Mucosa of rectum (tissue), 2 donors: ENCODE data around the gene CPSF3.

ENCODE experiments used
- H3K27ac ChIP-seq, 2 donors: one replicate each; pipeline ENCODE4 v1.7.0; 2013; ENCODE audit warnings: inconsistent platforms in 2 of 2, low read depth in 2 of 2, low read length in 2 of 2
- H3K27me3 ChIP-seq, 2 donors: one replicate each; pipeline ENCODE4 v1.7.0; 2013; ENCODE audit warnings: low read length in 2 of 2; ENCODE audit not compliant: control insufficient read depth in 2 of 2, insufficient read depth in 2 of 2
- H3K36me3 ChIP-seq, 2 donors: one replicate each; pipeline ENCODE4 v1.7.0; 2013; ENCODE audit warnings: low read length in 2 of 2; ENCODE audit not compliant: control insufficient read depth in 2 of 2, insufficient read depth in 2 of 2
- H3K4me1 ChIP-seq, 2 donors: one replicate each; pipeline ENCODE4 v1.7.0; 2013; ENCODE audit warnings: low read length in 2 of 2, mild to moderate bottlenecking in 1 of 2; ENCODE audit not compliant: control insufficient read depth in 2 of 2, insufficient read depth in 2 of 2
- H3K4me3 ChIP-seq, 2 donors: one replicate each; pipeline ENCODE4 v1.7.0; 2013; ENCODE audit warnings: low read length in 2 of 2
- H3K9ac ChIP-seq, 2 donors: one replicate each; pipeline ENCODE4 v1.7.0; 2013; ENCODE audit warnings: low read length in 2 of 2, low read depth in 1 of 2, mild to moderate bottlenecking in 1 of 2
- H3K9me3 ChIP-seq, 2 donors: one replicate each; pipeline ENCODE4 v1.7.0; 2013; ENCODE audit warnings: low read length in 2 of 2; ENCODE audit not compliant: control insufficient read depth in 2 of 2
- donor health status: healthy.
- donor health status: Normal muscosa, but diverticular disease.

Gene CPSF3

DNA sequence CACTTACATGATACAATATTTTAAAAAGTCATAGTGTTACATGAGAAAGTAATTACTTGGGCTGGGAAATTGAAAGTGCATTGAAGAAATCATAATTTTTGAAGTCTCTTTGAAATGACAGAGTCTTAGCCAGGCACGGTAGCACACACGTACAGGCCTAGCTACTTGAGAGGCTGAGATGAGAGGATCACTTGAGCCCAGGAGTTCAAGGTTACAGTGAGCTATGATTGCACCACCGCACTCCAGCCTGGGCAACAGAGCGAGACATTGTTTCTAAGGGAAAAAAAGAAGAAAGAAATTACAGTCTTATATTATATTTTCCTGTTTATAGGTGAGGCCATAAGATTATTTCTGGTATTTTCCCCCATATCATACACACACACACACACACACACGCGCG lies 41.7 kb downstream of the CPSF3 start:
- Histone ChIP-seq H3K4me3 (no peak overlapping the region), H3K9me3 (no peaks in the 10 kb centered on the region), H3K9ac (no peak overlapping the region), H3K36me3 (peaks cover 12 to 15% of the 10 kb centered on the region in 2 donors), H3K4me1 (no peaks in the 10 kb centered on the region), H3K27me3 (no peaks in the 10 kb centered on the region), H3K27ac (no peak overlapping the region)

DNA sequence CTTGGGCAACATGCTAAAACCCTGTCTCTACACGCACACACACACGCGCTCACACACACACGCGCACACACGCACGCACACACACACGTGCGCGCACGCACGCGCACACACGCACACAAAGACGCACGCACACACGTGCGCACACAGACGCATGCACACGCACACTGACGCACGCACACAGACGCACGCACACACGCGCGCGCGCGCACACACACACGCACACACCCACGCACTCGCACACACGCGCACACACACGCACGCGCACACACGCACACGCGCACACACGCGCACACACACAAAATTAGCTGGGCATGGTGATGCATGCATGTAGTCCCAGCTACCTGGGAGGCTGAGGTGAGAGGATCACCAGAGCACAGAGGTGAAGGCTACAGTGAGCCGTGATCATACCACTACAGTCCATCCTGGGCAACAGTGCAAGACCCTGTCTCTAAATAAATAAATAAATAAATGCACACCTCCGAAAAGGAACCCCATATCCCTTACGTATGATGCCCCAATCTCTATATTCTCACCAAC lies 42.8 kb downstream of the CPSF3 start:
- Histone ChIP-seq H3K9me3 (no peaks in the 10 kb centered on the region), H3K4me3 (no peak overlapping the region), H3K4me1 (no peaks in the 10 kb centered on the region), H3K27ac (no peak overlapping the region), H3K27me3 (no peaks in the 10 kb centered on the region), H3K36me3 (peaks cover 9 to 13% of the 10 kb centered on the region in 2 donors), H3K9ac (no peak overlapping the region)

DNA sequence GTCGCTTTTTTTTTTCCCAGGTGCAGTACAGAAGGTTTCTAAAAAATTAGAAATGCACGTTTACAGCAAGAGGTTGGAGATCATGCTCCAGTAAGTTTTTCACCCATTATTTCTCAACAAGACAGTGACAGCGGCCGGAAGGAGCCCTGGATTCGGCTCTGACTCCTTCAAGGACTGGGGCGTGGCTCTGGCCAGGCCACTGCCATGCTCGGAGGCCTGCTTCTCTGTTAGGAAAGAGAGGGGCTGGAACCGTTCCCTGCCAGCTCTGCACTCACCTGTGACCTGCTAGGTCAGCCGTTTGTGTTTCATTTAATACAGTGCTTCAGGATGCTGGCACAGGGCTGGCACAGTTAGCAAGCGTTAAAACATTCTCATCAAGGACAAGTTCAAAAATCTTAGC lies 44.2 kb downstream of the CPSF3 start:
- Histone ChIP-seq H3K36me3 (peaks cover 8 to 13% of the 10 kb centered on the region in 2 donors), H3K9ac (no peak overlapping the region), H3K9me3 (no peaks in the 10 kb centered on the region), H3K27ac (no peak overlapping the region), H3K4me3 (no peak overlapping the region), H3K4me1 (no peaks in the 10 kb centered on the region), H3K27me3 (no peaks in the 10 kb centered on the region)

DNA sequence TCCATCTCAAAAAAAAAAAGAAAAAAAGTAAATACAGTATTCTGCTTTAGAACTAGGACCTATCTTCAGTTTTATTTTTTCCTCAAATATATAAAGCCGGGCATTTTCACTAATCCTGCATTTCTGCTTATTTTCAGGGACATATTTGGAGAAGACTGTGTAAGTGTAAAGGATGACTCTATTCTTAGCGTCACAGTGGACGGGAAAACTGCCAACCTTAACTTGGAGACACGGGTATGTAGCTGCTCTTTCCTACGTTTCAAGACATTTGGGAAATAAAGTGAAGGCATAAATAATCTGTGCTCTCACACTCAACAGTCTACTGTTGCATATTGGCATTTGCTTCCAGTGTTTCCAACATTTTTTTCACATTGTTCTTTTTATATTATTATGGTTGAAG lies 47.8 kb downstream of the CPSF3 start:
- Histone ChIP-seq H3K4me3 (no peak overlapping the region), H3K9me3 (no peaks in the 10 kb centered on the region), H3K4me1 (peaks cover 3 to 4% of the 10 kb centered on the region in 2 donors), H3K36me3 (peaks cover 5 to 10% of the 10 kb centered on the region in 2 donors), H3K27ac (no peak overlapping the region), H3K9ac (no peak overlapping the region), H3K27me3 (no peaks in the 10 kb centered on the region)

DNA sequence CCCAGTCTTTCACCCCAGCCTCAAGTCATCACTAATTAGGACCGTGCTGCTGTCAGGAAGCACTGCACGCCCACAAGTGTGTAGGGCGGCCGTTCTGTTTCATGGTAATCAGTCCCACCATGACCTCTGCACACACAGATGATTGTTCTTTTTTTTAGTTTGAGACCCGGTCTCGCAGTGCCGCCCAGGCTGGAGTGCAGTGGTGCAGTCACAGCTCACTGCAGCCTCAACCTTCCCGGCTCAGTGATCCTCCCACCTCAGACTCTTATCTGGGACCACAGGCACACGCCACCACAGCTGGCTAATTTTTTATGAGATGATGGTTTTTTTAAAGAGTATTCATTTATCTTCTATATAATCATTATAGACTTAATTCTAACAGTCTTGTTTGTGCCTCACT lies 49.1 kb downstream of the CPSF3 start:
- Histone ChIP-seq H3K9ac (no peak overlapping the region), H3K4me3 (no peak overlapping the region), H3K9me3 (no peaks in the 10 kb centered on the region), H3K4me1 (peaks cover 3 to 4% of the 10 kb centered on the region in 2 donors), H3K27me3 (no peaks in the 10 kb centered on the region), H3K36me3 (peaks cover 5 to 12% of the 10 kb centered on the region in 2 donors), H3K27ac (no peak overlapping the region)

DNA sequence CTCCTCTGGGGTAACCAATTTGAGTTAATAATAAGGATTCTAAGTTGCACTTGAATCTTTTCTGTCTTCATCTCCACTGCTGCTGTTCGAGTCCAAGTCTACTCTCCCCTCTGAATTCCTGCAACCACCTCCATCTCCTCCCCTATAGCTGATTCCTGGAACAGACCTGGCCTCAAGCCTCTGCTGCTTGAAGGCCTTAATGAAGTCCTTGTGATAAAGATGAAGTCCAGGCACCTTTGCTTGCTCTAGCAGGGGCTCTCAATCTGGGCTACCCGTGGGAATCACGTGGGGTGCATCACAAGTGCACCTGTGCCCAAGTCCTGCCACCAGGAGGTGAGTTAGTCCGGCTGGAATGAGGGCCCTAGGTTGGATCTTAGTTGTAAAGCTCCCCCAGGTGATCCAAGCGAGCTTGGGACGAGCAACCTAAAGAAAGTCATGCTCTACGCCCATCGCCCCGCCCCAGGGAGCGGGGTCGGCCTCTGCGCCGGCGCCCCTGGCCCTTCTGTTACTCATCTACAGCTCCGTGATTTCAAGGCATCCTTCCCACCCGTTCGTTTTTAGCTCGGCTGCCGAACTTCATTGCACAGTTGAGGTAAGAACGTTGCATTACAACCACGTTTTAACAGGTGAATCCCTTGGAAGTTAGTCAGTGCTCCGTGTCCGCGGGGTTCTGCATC lies 50.0 kb downstream of the CPSF3 start:
- Histone ChIP-seq H3K9ac (peak overlapping the region; percentile 77 to 80), H3K4me1 (peaks cover 3 to 4% of the 10 kb centered on the region in 2 donors), H3K27ac (peak overlapping the region in 1 of 2 donors; percentile 85), H3K4me3 (peak overlapping the region; percentile 83), H3K36me3 (peaks cover 2 to 9% of the 10 kb centered on the region in 2 donors), H3K9me3 (no peaks in the 10 kb centered on the region), H3K27me3 (no peaks in the 10 kb centered on the region)

DNA sequence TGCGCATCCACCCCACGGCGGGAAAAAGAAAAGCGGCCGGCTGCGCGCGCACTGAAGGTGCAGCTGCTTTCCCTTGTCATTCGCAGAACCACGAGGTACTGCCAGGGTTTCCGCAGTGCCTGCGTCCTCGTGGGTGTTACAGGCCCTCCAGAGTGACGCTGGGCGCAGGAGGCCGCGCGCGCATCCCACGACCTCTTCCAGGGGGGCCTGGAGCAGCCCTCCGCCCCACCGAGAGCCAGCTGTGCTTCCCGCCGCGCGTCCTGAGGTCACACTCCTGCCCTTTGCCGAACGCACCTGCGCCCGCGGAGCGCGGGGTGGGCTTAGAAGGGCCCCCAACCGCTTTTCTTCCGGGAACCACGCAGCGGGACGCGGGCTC lies 50.5 kb downstream of the CPSF3 start:
- H3K9ac ChIP-seq = peak overlapping the region; percentile 77 to 80
- peak overlapping the region; percentile 60 to 85 for H3K27ac ChIP-seq
- H3K4me3 ChIP-seq = peak overlapping the region; percentile 83
- H3K9me3 ChIP-seq = no peaks in the 10 kb centered on the region
- H3K36me3 ChIP-seq = peaks cover 7 to 14% of the 10 kb centered on the region in 2 donors
- H3K27me3 ChIP-seq = no peaks in the 10 kb centered on the region
- peaks cover 3 to 4% of the 10 kb centered on the region in 2 donors for H3K4me1 ChIP-seq

DNA sequence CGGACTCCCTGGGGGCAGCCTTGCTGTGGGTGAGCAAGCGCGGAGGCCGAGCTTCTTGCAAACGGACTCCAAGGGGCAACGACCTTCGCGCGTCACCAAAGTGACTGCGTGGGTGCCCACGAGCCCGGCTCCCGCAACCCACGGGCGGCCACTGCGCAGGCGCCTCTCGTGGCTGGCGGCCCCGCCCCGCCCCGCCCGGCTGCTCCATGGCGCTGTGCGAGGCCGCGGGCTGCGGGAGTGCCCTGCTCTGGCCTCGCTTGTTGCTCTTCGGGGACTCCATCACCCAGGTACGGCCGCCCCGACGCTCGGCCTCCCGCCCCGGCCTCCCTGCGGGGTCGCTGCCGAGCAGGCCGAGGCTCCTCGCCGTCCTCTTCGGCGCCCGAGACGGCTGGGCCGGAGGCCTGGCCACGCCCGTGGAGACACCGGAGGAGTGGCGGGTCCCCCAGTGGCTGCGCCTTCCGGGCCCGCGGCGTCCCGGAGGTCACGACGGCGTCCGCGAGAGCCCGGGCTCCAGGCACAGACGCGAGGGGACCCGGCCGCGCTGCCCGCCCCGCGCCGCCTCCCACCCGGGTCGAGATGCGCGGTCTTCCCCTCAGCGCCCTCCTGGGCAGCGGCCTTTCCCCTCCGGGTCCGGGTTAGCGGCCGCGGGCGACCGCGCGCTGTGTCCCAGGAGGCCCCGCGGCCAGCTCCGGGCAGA lies 51.1 kb downstream of the CPSF3 start, which contains the start of gene IAH1:
Gene IAH1 (plus strand): TSS at position 191 of the 697 bp plus-strand sequence. CDS start 16 bp downstream, at position 207.
- H3K4me3 ChIP-seq = peak within 1 kb of the TSS; percentile 83
- peaks cover 3 to 4% of the 10 kb centered on the region in 2 donors for H3K4me1 ChIP-seq
- H3K36me3 ChIP-seq = peaks cover 4 to 18% of the 10 kb centered on the region in 2 donors
- no peaks in the 10 kb centered on the region for H3K9me3 ChIP-seq
- peak within 1 kb of the TSS; percentile 60 to 85 for H3K27ac ChIP-seq
- peak within 1 kb of the TSS; percentile 77 to 80 for H3K9ac ChIP-seq
- H3K27me3 ChIP-seq = no peaks in the 10 kb centered on the region

DNA sequence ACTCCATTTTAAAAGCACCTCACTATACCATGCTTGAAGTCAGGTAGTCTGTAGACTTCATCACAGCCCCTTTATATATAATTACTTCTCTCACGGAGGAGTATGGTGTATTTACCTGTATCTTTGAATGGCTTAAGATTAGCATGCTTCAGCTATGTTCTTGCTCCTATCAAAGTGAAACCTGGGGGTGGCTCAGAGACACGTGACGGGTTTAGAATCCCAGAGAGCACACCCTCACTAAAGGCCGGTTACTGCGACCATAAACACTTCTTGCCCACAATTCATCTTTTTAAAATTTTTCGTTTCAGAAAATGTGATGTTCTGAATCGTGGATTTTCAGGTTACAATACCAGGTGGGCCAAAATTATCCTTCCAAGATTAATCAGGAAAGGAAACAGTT lies 54.5 kb downstream of the CPSF3 start:
- Histone ChIP-seq H3K9ac (no peak overlapping the region), H3K4me3 (no peak overlapping the region), H3K4me1 (peaks cover 3 to 4% of the 10 kb centered on the region in 2 donors), H3K27me3 (no peaks in the 10 kb centered on the region), H3K36me3 (peaks cover 22 to 40% of the 10 kb centered on the region in 2 donors), H3K27ac (no peak overlapping the region), H3K9me3 (no peaks in the 10 kb centered on the region)

DNA sequence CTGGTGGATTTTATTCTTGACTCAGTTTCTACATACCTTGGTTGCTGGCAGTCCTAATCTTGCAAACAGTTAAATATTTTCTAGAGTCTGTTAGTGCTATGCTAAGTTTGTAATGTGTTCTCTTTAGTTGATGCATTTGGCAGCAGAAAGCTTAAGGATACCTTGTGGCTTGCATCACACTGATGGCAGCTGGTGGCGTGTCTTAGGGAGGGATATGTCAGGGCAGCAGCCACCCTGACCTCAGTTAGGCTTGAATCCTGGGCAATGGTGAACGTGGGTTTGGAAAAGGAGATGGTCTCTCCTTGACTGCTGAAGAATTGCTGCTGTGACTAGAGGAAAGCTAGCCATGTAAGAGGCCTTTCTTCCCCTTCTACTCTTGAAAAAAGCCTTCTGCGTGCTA lies 55.1 kb downstream of the CPSF3 start:
- Histone ChIP-seq H3K27ac (no peak overlapping the region), H3K36me3 (peaks cover 25 to 46% of the 10 kb centered on the region in 2 donors), H3K27me3 (no peaks in the 10 kb centered on the region), H3K9me3 (no peaks in the 10 kb centered on the region), H3K4me1 (peaks cover 3 to 4% of the 10 kb centered on the region in 2 donors), H3K4me3 (no peak overlapping the region), H3K9ac (no peak overlapping the region)
